Progenitor cell of endocrine pancreas (in vitro differentiated cells): Measurements from ENCODE around the gene ITGB1BP2. TPM values are rescaled to one million over a fixed set of nuclear protein-coding genes. Genes with fewer than 3 reads are reported as not detected.
"Not testable (repeated sequence)": the region's sequence is repeated elsewhere in the genome, so short reads cannot be mapped to it uniquely, and the experiment has no call there.

Experiments
- DNase-seq: peaks from one replicate; pipeline ENCODE4 v3.0.0; 2021; ENCODE audit warnings: low spot score; ENCODE audit not compliant: unreplicated experiment
- H3K27ac Mint-ChIP-seq: 2 replicates; pipeline ENCODE4 v1.8.0; 2021; ENCODE audit warnings: mild to moderate bottlenecking, moderate library complexity, mixed read lengths
- H3K27me3 Mint-ChIP-seq: 2 replicates; pipeline ENCODE4 v1.8.0; 2021; ENCODE audit warnings: mixed read lengths
- H3K36me3 Mint-ChIP-seq: 2 replicates; pipeline ENCODE4 v1.8.0; 2022; ENCODE audit warnings: mixed read lengths; ENCODE audit not compliant: insufficient read depth
- H3K4me1 Mint-ChIP-seq: 2 replicates; pipeline ENCODE4 v1.8.0; 2021; ENCODE audit warnings: low read depth, mixed read lengths
- H3K4me3 Mint-ChIP-seq: 2 replicates; pipeline ENCODE4 v1.8.0; 2021; ENCODE audit warnings: low read depth, mild to moderate bottlenecking, moderate library complexity, mixed read lengths
- H3K9me3 Mint-ChIP-seq: 2 replicates; pipeline ENCODE4 v1.8.0; 2021; ENCODE audit warnings: low read depth, mixed read lengths
- CTCF ChIP-seq: fragments of 200-600 bp; sonication (generic); IDR thresholded peaks from one replicate; pipeline ENCODE4 v1.5.0; 2021; ENCODE audit warnings: antibody characterized with exemption, mild to moderate bottlenecking; ENCODE audit not compliant: unreplicated experiment
- total RNA-seq: library from RNA; stranded (reverse); gene quantifications from 2 replicates; pipeline ENCODE4 v1.2.1, GENCODE V29; 2021

Gene ITGB1BP2
- total RNA-seq, 1 donor from 2014 or later, result 5.8 TPM

DNA sequence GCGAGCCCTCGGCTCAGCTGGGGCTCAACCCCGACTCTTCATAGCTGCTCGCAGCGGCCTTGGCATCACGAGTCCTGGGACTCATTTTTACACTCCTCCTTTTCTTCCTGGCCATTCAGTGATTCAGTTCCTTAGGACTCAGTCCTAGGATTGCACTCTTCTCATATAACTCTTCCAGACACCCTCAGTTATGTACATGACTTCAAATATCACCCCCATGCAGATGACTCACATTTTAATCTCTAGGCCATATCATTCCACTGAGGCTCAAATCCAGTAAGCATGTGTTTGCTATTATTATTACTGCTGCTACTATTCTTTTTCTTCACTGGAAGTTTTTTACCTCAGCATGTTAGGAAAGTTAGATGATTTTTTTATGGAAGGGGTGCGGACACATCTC lies 14.4 kb downstream of the ITGB1BP2 start:
- no peak overlapping the region for H3K27ac Mint-ChIP-seq
- H3K9me3 Mint-ChIP-seq, result peaks cover 7% of the 10 kb centered on the region
- no peaks in the 10 kb centered on the region for H3K27me3 Mint-ChIP-seq
- DNase-seq, result no peak
- H3K4me1 Mint-ChIP-seq, result no peaks in the 10 kb centered on the region
- peaks cover 11% of the 10 kb centered on the region for H3K36me3 Mint-ChIP-seq
- TF ChIP-seq CTCF, result no peak
- no peak overlapping the region for H3K4me3 Mint-ChIP-seq

DNA sequence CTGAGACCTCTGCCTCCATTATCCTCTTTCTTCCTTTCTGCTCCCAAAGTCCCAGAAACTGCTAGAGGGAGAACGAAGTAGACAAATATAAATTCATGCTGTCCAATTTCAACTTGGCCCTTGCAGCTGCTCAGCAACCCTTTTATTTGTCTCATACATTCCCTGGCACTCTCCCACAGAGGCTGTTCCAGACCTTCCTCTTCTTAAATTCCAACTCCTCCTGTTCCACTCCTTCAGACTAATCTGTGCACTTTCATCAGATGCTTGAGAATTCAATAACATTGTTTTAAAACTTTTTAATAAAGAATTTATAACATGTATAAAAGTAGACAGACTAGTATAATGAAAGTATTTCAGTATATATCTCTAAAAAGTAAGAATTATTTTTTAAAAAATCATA lies 15.4 kb downstream of the ITGB1BP2 start:
- not testable (repeated sequence) for H3K9me3 Mint-ChIP-seq, H3K4me3 Mint-ChIP-seq, H3K27ac Mint-ChIP-seq, H3K36me3 Mint-ChIP-seq, H3K27me3 Mint-ChIP-seq, H3K4me1 Mint-ChIP-seq, DNase-seq

GRCh38 chrX:71320126-71320525 lies 18.6 kb downstream of the ITGB1BP2 start:
- Mint-ChIP-seq H3K27ac (no peak overlapping the region), H3K27me3 (no peaks in the 10 kb centered on the region), H3K9me3 (peaks cover 12% of the 10 kb centered on the region), H3K36me3 (peaks cover 13% of the 10 kb centered on the region), H3K4me3 (no peak overlapping the region), H3K4me1 (no peaks in the 10 kb centered on the region)
- no peak for DNase-seq
- no peak for TF ChIP-seq CTCF

GRCh38 chrX:71321731-71322130 lies 20.2 kb downstream of the ITGB1BP2 start:
- Mint-ChIP-seq H3K36me3 (peaks cover 15% of the 10 kb centered on the region), H3K9me3 (peaks cover 14% of the 10 kb centered on the region), H3K27me3 (no peaks in the 10 kb centered on the region), H3K27ac (peak overlapping the region; percentile 67), H3K4me3 (no peak overlapping the region), H3K4me1 (no peaks in the 10 kb centered on the region)
- TF ChIP-seq CTCF, result no peak
- DNase-seq, result no peak

GRCh38 chrX:71324452-71324851 lies 22.9 kb downstream of the ITGB1BP2 start:
- not testable (repeated sequence) for H3K27ac Mint-ChIP-seq, H3K4me3 Mint-ChIP-seq, H3K27me3 Mint-ChIP-seq, H3K4me1 Mint-ChIP-seq, DNase-seq
- Mint-ChIP-seq H3K36me3 (peaks cover 19% of the 10 kb centered on the region), H3K9me3 (peaks cover 17% of the 10 kb centered on the region)

DNA sequence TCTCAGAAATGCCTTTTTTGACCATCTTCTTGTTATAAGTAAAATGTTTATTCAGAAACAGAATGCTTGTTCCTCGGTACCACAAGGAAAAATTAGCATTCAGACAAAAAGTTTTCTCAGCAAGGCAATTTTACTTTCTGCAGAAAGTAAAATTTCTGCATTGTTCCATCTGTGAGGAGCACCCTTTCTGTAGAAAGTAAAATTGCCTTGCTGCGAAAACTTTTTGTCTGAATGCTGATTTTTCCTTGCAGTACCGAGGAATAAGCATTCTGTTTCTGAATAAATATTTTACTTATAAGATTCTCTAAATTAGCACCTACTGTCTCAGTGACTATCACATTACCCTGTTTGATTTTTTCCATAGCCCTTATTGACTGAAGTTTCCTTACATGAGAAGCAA lies 24.8 kb downstream of the ITGB1BP2 start:
- Mint-ChIP-seq H3K27me3 (no peaks in the 10 kb centered on the region), H3K9me3 (peaks cover 14% of the 10 kb centered on the region), H3K4me1 (no peaks in the 10 kb centered on the region), H3K36me3 (peaks cover 13% of the 10 kb centered on the region), H3K27ac (no peak overlapping the region), H3K4me3 (no peak overlapping the region)
- DNase-seq, result no peak
- TF ChIP-seq CTCF, result no peak

- DNase-seq, H3K27ac Mint-ChIP-seq, H3K4me1 Mint-ChIP-seq, H3K27me3 Mint-ChIP-seq, H3K36me3 Mint-ChIP-seq, H3K9me3 Mint-ChIP-seq, H3K4me3 Mint-ChIP-seq: not testable (repeated sequence)
These were observed 47.7 kb downstream of the ITGB1BP2 start for GRCh38 chrX:71349151-71349665.

DNA sequence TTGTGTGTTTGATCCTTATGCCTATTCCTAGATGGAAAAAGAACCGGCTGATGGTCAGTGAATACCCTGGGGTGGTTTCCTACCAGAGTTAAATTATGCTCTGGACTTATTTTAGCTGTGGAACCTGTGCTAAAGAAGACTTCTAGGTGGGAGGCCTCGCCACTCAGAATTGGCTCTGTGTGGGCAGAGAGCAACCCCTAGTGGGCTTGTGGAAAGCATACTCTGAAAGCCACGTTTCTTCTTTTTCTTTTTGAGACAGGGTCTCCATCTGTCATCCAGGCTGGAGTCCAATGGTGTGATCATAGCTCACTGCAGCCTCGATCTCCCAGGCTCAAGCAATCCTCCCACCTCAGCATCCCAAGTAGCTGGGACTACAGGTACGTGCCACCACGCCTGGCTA lies 48.3 kb downstream of the ITGB1BP2 start:
- not testable (repeated sequence) for H3K27ac Mint-ChIP-seq, H3K4me1 Mint-ChIP-seq, H3K9me3 Mint-ChIP-seq, H3K27me3 Mint-ChIP-seq, H3K36me3 Mint-ChIP-seq, H3K4me3 Mint-ChIP-seq, DNase-seq

GRCh38 chrX:71352439-71352838 lies 50.9 kb downstream of the ITGB1BP2 start:
- not testable (repeated sequence) for DNase-seq

More at GRCh38 chrX:71352439-71352838, 50.9 kb downstream of the ITGB1BP2 start:
- not testable (repeated sequence) for H3K27me3 Mint-ChIP-seq, H3K4me1 Mint-ChIP-seq, H3K27ac Mint-ChIP-seq, H3K9me3 Mint-ChIP-seq, H3K36me3 Mint-ChIP-seq, H3K4me3 Mint-ChIP-seq
